Natural killer cell (primary cell): ENCODE data around the gene MYLIP. TPM values are rescaled to one million over a fixed set of nuclear protein-coding genes. Genes with fewer than 3 reads are reported as not detected.

Experiments
- ATAC-seq, 3 donors: fragments of 150-1000 bp in 2 of 3; fragments of 200-7000 bp in 1 of 3; cut with Tn5 transposase; 1 replicate in 1 of 3; 2 replicates in 2 of 3; pipeline ENCODE4 v1.10.0; 2021; ENCODE audit warnings: mild to moderate bottlenecking in 2 of 3, moderate library complexity in 2 of 3
- DNase-seq, 2 donors: peaks; one replicate each; pipeline versions ENCODE4 v3.0.0 to v3.0.0-alpha.2; 2013 to 2021; ENCODE audit warnings: mixed read lengths in 1 of 2
- H3K27ac ChIP-seq: one replicate; pipeline ENCODE4 v1.5.1; 2013; ENCODE audit warnings: mild to moderate bottlenecking, low read length
- H3K27me3 ChIP-seq: one replicate; pipeline ENCODE4 v1.6.1; 2013; ENCODE audit warnings: low read length; ENCODE audit not compliant: control insufficient read depth, insufficient read depth
- H3K36me3 ChIP-seq: one replicate; pipeline ENCODE4 v1.6.1; 2013; ENCODE audit warnings: low read length; ENCODE audit not compliant: control insufficient read depth, insufficient read depth
- H3K4me1 ChIP-seq: one replicate; pipeline ENCODE4 v1.6.1; 2013; ENCODE audit warnings: low read length; ENCODE audit not compliant: control insufficient read depth, insufficient read depth
- H3K4me3 ChIP-seq: one replicate; pipeline ENCODE4 v1.5.1; 2013; ENCODE audit warnings: low read length
- H3K9me3 ChIP-seq: one replicate; pipeline ENCODE4 v1.6.1; 2013; ENCODE audit warnings: low read length; ENCODE audit not compliant: control insufficient read depth, insufficient read depth
- H3K27ac Mint-ChIP-seq, 2 donors: one replicate each; pipeline ENCODE4 v1.8.0; 2022; ENCODE audit warnings: mild to moderate bottlenecking in 2 of 2, mixed read lengths in 2 of 2, moderate library complexity in 1 of 2
- H3K27me3 Mint-ChIP-seq, 2 donors: one replicate each; pipeline ENCODE4 v1.8.0; 2022; ENCODE audit warnings: low read depth in 2 of 2, mixed read lengths in 2 of 2
- H3K36me3 Mint-ChIP-seq: one replicate; pipeline ENCODE4 v1.8.0; 2022; ENCODE audit warnings: mixed read lengths
- H3K4me1 Mint-ChIP-seq, 2 donors: one replicate each; pipeline ENCODE4 v1.8.0; 2022; ENCODE audit warnings: mixed read lengths in 2 of 2
- H3K4me3 Mint-ChIP-seq: one replicate; pipeline ENCODE4 v1.8.0; 2022; ENCODE audit warnings: mild to moderate bottlenecking, moderate library complexity, mixed read lengths
- H3K9me3 Mint-ChIP-seq, 2 donors: one replicate each; pipeline ENCODE4 v1.8.0; 2022; ENCODE audit warnings: mixed read lengths in 2 of 2
- WGBS: methylation state at CpG from one replicate; pipeline ENCODE4 v1.1.7; 2013; ENCODE audit warnings: missing lambda C conversion rate; ENCODE audit not compliant: insufficient coverage; 5-methylcytosine and 5-hydroxymethylcytosine counted together
- intact Hi-C: fragments of 100-400 bp; cut with micrococcal nuclease; formaldehyde crosslinking; loops from one replicate; pipeline ENCODE4 v1.14.2; 2022
- total RNA-seq, 4 donors: library from RNA; stranded (reverse); fragments of 120-200 nt in 1 of 4; gene quantifications; one replicate each; pipeline versions ENCODE4 v1.2.3 to v1.2.4, GENCODE V29; 2013 to 2022
- TF ChIP-seq, protein P1 (sequence below): fragments of 200-600 bp; IDR thresholded peaks from one replicate; pipeline ENCODE4 v1.8.0; 2022; ENCODE audit warnings: antibody characterized with exemption

MYLIP gene
- total RNA-seq, 3 donors from 2014 or later (not counting 1 experiment from before 2014, with no cell fraction given): 127 to 207 (median 150) TPM

DNA sequence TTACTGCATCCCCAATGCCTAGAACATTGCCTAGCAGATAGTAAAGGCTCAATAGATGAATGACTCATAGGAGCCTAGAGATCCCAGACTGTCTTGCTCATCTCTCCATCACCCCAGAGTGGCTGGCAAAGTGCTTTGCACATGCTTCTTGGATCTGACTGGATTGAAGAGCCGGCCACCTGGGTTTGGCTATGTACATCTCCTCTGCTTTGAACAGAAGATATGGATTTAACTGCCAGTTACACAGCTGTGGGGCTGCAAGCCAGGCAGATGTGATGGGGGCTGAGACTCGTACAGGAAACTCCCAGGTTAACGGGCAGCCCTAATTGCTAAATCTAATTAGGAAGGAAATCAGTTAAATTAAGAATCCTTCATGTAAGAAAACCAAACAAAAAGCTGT lies 28.6 kb downstream of the MYLIP start:
- no peak overlapping the region for H3K4me3 Mint-ChIP-seq
- H3K9me3 Mint-ChIP-seq: no peaks in the 10 kb centered on the region
- H3K36me3 ChIP-seq: peaks cover 11% of the 10 kb centered on the region
- intact Hi-C loops: no loop called here
- no peaks in the 10 kb centered on the region for H3K27me3 ChIP-seq
- peaks cover 15% of the 10 kb centered on the region for H3K36me3 Mint-ChIP-seq
- no peaks in the 10 kb centered on the region for H3K27me3 Mint-ChIP-seq
- H3K27ac Mint-ChIP-seq: peak overlapping the region in 1 of 2 donors; percentile 58
- WGBS: 73% methylated on average over 2 of the region's 3 CpGs
- TF ChIP-seq, protein P1, sequence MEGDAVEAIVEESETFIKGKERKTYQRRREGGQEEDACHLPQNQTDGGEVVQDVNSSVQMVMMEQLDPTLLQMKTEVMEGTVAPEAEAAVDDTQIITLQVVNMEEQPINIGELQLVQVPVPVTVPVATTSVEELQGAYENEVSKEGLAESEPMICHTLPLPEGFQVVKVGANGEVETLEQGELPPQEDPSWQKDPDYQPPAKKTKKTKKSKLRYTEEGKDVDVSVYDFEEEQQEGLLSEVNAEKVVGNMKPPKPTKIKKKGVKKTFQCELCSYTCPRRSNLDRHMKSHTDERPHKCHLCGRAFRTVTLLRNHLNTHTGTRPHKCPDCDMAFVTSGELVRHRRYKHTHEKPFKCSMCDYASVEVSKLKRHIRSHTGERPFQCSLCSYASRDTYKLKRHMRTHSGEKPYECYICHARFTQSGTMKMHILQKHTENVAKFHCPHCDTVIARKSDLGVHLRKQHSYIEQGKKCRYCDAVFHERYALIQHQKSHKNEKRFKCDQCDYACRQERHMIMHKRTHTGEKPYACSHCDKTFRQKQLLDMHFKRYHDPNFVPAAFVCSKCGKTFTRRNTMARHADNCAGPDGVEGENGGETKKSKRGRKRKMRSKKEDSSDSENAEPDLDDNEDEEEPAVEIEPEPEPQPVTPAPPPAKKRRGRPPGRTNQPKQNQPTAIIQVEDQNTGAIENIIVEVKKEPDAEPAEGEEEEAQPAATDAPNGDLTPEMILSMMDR: no peak
- no peak for ATAC-seq
- no peak overlapping the region for H3K4me3 ChIP-seq
- H3K4me1 Mint-ChIP-seq: peaks cover 31 to 37% of the 10 kb centered on the region in 2 donors
- H3K27ac ChIP-seq: no peak overlapping the region
- no peaks in the 10 kb centered on the region for H3K4me1 ChIP-seq
- DNase-seq: no peak
- no peaks in the 10 kb centered on the region for H3K9me3 ChIP-seq

DNA sequence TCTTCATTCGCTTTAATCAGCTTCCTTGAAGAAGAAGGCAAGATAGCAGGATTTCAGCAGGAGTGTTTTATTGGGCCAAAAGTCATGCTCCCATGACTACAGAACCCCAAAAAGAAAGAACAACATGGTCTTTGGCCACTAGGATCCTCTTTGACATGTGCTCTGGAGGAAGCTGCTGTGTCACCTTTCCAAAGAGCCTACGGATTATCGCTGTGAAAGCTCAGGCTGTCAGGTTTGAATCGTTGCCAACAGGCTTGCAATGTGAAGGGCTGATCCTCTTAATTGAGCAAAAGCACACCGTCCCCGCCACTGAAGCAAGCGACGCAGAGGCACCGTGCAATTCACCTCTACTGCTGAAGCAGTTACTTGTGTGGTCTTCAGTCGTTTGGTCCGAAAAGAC lies 29.0 kb downstream of the MYLIP start:
- no peak overlapping the region for H3K4me3 ChIP-seq
- 91% methylated on average over 11 of the region's 11 CpGs for WGBS
- no peaks in the 10 kb centered on the region for H3K27me3 ChIP-seq
- no peak for ATAC-seq
- H3K9me3 Mint-ChIP-seq: no peaks in the 10 kb centered on the region
- intact Hi-C loops: no loop called here
- no peak overlapping the region for H3K4me3 Mint-ChIP-seq
- H3K36me3 ChIP-seq: peaks cover 11% of the 10 kb centered on the region
- no peaks in the 10 kb centered on the region for H3K27me3 Mint-ChIP-seq
- H3K4me1 Mint-ChIP-seq: peaks cover 31 to 37% of the 10 kb centered on the region in 2 donors
- H3K4me1 ChIP-seq: peaks cover 2% of the 10 kb centered on the region
- no peaks in the 10 kb centered on the region for H3K9me3 ChIP-seq
- TF ChIP-seq, protein P1: no peak
- H3K27ac ChIP-seq: no peak overlapping the region
- no peak for DNase-seq
- no peak overlapping the region for H3K27ac Mint-ChIP-seq
- H3K36me3 Mint-ChIP-seq: peaks cover 15% of the 10 kb centered on the region

DNA sequence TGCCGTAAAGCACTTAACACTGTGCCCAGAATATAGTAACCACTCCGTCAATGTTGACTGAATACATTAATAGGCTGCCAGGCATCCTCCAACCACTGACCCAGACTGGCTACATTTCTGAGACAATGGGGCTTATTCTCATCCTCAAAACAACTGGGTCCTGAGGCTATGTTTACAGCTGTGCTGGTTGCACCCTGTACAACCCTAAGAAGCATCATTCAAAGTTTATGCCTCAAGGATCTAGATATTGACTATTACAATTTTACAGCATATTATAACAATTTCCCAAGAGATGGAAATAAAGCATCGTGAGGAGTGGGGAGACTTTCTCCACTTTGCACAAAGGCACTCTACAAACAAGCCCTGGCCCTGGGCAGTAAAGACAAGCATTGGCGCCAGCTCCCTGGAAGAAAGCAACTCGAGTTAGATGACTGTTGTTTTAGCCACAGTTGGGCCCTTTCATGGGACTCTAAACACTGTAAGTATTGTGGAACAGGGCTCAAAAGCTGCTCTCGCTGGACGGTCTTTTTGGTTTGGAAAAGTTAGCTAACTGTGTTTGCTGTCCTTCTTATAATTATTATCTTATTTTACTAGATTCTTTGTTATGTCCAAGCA lies 30.2 kb downstream of the MYLIP start:
- Mint-ChIP-seq H3K9me3 (no peaks in the 10 kb centered on the region), H3K27ac (no peak overlapping the region), H3K27me3 (no peaks in the 10 kb centered on the region), H3K4me1 (peaks cover 39 to 44% of the 10 kb centered on the region in 2 donors), H3K4me3 (no peak overlapping the region), H3K36me3 (peaks cover 15% of the 10 kb centered on the region)
- TF ChIP-seq, protein P1: no peak
- no peak overlapping the region for H3K4me3 ChIP-seq
- H3K27me3 ChIP-seq: no peaks in the 10 kb centered on the region
- peaks cover 3% of the 10 kb centered on the region for H3K4me1 ChIP-seq
- no peak overlapping the region for H3K27ac ChIP-seq
- no peaks in the 10 kb centered on the region for H3K9me3 ChIP-seq
- H3K36me3 ChIP-seq: peaks cover 11% of the 10 kb centered on the region
- DNase-seq: no peak
- ATAC-seq: no peak
- intact Hi-C loops: no loop called here
- 95% methylated on average over 5 of the region's 7 CpGs for WGBS

DNA sequence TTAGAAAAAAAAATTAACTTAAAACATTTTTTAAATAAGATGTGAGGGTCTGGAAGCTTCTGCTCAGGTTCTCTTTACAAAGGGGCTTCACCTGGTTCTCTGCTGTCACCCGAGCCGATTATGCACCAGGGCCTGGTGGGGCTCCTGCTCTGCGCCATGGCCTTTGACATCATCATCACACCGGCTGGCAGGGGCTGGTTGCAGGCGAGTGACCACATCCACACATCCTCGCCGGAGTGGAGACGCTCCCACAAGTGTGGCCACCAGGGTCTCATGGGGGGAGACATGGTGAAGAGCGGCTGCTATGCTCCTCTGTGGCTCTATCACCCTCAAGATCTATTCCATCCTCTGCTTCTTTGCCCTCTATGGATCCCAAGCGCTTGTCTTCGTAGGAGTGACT lies 31.9 kb downstream of the MYLIP start:
- H3K27me3 ChIP-seq: no peaks in the 10 kb centered on the region
- no peaks in the 10 kb centered on the region for H3K36me3 ChIP-seq
- Mint-ChIP-seq H3K27me3 (no peaks in the 10 kb centered on the region), H3K27ac (no peak overlapping the region), H3K4me3 (no peak overlapping the region), H3K4me1 (peaks cover 38 to 53% of the 10 kb centered on the region in 2 donors), H3K9me3 (no peaks in the 10 kb centered on the region), H3K36me3 (peaks cover 7% of the 10 kb centered on the region)
- H3K4me3 ChIP-seq: no peak overlapping the region
- H3K27ac ChIP-seq: no peak overlapping the region
- TF ChIP-seq, protein P1: no peak
- ATAC-seq (no peak), DNase-seq (no peak)
- H3K4me1 ChIP-seq: peaks cover 3% of the 10 kb centered on the region
- 90% methylated on average over 11 of the region's 11 CpGs for WGBS
- intact Hi-C loops: no loop called here
- H3K9me3 ChIP-seq: no peaks in the 10 kb centered on the region
